Measurements from ENCODE around the gene FAM83C. TPM values are rescaled to one million over a fixed set of nuclear protein-coding genes. Genes with fewer than 3 reads are reported as not detected.

FAM83C gene
- total RNA-seq, 4 donors from 2014 or later = not detected

DNA sequence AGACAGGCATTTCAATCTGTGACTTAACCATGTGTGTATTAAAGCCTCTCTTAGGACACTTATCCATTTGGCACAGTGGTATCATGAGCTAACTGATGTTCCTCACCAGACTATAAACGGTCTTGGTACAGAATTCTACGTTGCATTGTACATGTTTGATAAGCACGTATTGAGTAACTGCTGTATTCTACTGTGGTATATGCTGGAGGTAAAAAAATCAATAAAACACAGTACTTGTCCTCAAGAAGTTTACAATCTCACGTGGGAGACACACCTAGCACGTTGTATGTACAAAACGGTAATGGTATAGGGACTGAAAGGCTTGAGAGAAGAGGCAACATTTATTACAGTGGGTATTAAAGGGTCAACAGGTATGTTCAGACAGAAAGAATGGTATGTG, 33.2 kb upstream of the FAM83C start:
- TF ChIP-seq POLR2A (IDR thresholded peaks at IDR 0.05) (no peak), CTCF (IDR thresholded peaks at IDR 0.05) (no peak)
- H3K4me3 ChIP-seq = no peak overlapping the region
- no peaks in the 10 kb centered on the region for H3K9me3 ChIP-seq
- DNase-seq = no peak
- H3K27me3 ChIP-seq = no peaks in the 10 kb centered on the region
- H3K4me1 ChIP-seq = no peaks in the 10 kb centered on the region
- intact Hi-C loops (cut with DNase I; ENCODE audit: low total_unique reads) = no loop called here
- no peak overlapping the region for H3K27ac ChIP-seq
- no peaks in the 10 kb centered on the region for H3K36me3 ChIP-seq

DNA sequence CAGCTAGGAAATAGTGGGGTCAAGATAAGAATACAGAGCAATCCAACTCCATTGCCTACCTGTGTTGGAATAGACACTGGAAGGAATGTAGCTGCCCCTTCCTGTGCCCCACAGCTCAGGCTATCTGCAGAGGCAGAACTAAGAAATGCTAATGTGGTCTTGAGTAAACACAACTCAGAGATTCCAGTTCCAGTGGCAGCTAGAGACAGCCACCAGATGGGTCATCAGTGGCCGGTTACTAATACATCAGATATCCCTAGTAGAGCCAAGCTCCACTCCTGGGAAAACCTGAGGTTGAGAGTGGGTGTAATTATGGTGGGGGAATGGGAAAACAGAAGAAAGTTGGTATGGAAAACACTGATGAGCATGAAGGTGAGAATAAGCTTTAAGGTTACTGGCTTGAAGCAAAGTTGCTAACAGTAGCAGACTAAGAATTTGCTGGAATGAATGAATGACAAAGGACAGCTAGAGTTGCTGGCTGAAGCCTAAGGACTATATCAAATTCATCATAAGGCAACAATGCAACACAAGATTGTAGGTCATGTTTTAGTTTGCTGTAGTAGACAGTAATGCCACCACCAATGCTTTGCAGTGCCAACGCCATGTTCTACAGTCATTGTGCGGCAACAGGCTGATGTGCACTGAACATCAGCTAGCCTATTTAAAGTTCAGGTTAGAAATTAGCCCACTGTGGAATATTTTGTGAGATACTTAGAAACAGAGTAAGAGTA, 28.3 kb upstream of the FAM83C start:
- intact Hi-C loops (cut with DNase I; ENCODE audit: low total_unique reads) = no loop called here
- Histone ChIP-seq H3K27ac (peak overlapping the region in 1 of 2 donors; percentile 46), H3K4me1 (peaks cover 0 to 3% of the 10 kb centered on the region in 2 donors), H3K9me3 (no peaks in the 10 kb centered on the region), H3K4me3 (no peak overlapping the region), H3K36me3 (no peaks in the 10 kb centered on the region), H3K27me3 (no peaks in the 10 kb centered on the region)
- DNase-seq = no peak
- TF ChIP-seq CTCF (IDR thresholded peaks at IDR 0.05) = no peak
- TF ChIP-seq POLR2A (IDR thresholded peaks at IDR 0.05) = no peak

DNA sequence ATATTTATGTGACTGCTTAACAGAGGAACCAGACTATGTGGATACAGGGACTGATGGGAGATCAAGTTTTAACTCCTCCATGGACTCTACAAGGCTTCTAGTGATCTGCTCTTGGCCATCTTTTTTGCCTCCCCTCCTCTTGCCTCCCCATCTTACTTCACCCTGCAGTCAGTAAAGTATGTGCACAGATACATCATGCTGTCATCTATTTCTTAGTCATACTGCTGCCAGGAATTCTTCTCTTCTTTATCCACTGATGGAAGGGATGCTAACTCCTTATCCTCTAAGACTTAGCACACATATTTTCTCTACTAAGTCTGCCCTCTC, 27.6 kb upstream of the FAM83C start:
- Histone ChIP-seq H3K4me3 (no peak overlapping the region), H3K36me3 (no peaks in the 10 kb centered on the region), H3K4me1 (peaks cover 0 to 3% of the 10 kb centered on the region in 2 donors), H3K27me3 (no peaks in the 10 kb centered on the region), H3K9me3 (no peaks in the 10 kb centered on the region), H3K27ac (peak overlapping the region in 1 of 2 donors; percentile 46)
- DNase-seq = no peak
- TF ChIP-seq CTCF (IDR thresholded peaks at IDR 0.05) (no peak), POLR2A (IDR thresholded peaks at IDR 0.05) (no peak)
- intact Hi-C loops (cut with DNase I; ENCODE audit: low total_unique reads) = no loop called here

DNA sequence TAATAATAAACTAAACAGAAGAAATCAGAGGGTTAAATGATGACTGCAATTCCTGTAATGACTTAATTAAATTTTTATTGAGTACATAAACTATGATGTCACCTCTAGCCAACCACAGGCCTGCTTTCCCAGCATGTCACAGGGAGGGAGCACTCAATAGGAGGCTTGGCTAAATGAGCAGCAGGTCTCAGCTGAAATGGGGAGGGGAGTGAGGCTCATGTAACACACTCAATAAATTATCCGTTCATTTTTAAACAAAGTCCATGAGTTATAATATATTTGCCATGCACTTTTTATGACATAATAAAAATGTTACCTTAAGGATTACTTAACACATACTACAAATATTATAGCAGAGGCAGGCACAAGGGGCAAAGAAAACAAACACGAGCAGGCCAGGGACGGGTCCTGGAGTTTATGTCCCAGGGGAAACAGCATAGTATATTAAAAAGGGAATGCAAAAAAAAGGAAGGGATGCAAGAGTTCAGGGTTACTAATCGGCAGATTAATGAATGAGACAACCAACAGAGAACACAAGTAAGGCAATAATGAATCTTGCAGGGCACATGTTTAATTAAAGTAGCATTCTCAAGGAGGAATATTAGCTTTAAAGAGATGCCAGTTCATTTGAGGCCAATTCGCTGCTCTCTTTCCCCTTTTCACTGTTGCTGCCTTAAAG, 27.1 kb upstream of the FAM83C start:
- peak overlapping the region in 1 of 2 donors; percentile 46 for H3K27ac ChIP-seq
- intact Hi-C loops (cut with DNase I; ENCODE audit: low total_unique reads) = no loop called here
- H3K9me3 ChIP-seq = no peaks in the 10 kb centered on the region
- no peak for DNase-seq
- no peaks in the 10 kb centered on the region for H3K36me3 ChIP-seq
- no peak overlapping the region for H3K4me3 ChIP-seq
- TF ChIP-seq CTCF (IDR thresholded peaks at IDR 0.05) (no peak), POLR2A (IDR thresholded peaks at IDR 0.05) (no peak)
- no peaks in the 10 kb centered on the region for H3K27me3 ChIP-seq
- peaks cover 0 to 3% of the 10 kb centered on the region in 2 donors for H3K4me1 ChIP-seq

GRCh38 chr20:35318502-35319157, 26.4 kb upstream of the FAM83C start:
- H3K27me3 ChIP-seq = no peaks in the 10 kb centered on the region
- peak overlapping the region; percentile 23 to 46 for H3K27ac ChIP-seq
- H3K36me3 ChIP-seq = no peaks in the 10 kb centered on the region
- H3K4me3 ChIP-seq = no peak overlapping the region
- H3K9me3 ChIP-seq = no peaks in the 10 kb centered on the region
- intact Hi-C loops (cut with DNase I; ENCODE audit: low total_unique reads) = no loop called here
- no peak for TF ChIP-seq CTCF (IDR thresholded peaks at IDR 0.05)
- no peak for TF ChIP-seq POLR2A (IDR thresholded peaks at IDR 0.05)
- peaks cover 0 to 3% of the 10 kb centered on the region in 2 donors for H3K4me1 ChIP-seq
- DNase-seq = peak in 1 of 2 donors; percentile 47

Measured in uterus (tissue), 4 donors.